Stimulated activated memory B cell treated with anti-CD40 and anti-IgM and Interleukin-4, amounts not matched to agents 10 μg/mL and 1 μg/mL and 100 μg/mL, for 72 hours (primary cell): ENCODE measurements around the gene SEC16B.

Experiments used
- ATAC-seq: fragments of 150-1000 bp; cut with Tn5 transposase; 2 replicates; pipeline ENCODE4 v1.10.0; 2021
- H3K27ac Mint-ChIP-seq: one replicate; pipeline ENCODE4 v1.8.0; 2022; ENCODE audit warnings: mild to moderate bottlenecking, mixed read lengths
- H3K27me3 Mint-ChIP-seq: one replicate; pipeline ENCODE4 v1.8.0; 2022; ENCODE audit warnings: mixed read lengths
- H3K36me3 Mint-ChIP-seq: one replicate; pipeline ENCODE4 v1.8.0; 2022; ENCODE audit warnings: mixed read lengths
- H3K4me1 Mint-ChIP-seq: one replicate; pipeline ENCODE4 v1.8.0; 2022; ENCODE audit warnings: mixed read lengths
- H3K4me3 Mint-ChIP-seq: one replicate; pipeline ENCODE4 v1.8.0; 2022; ENCODE audit warnings: mild to moderate bottlenecking, moderate library complexity, mixed read lengths
- H3K9me3 Mint-ChIP-seq: one replicate; pipeline ENCODE4 v1.8.0; 2022; ENCODE audit warnings: mixed read lengths

SEC16B gene

DNA sequence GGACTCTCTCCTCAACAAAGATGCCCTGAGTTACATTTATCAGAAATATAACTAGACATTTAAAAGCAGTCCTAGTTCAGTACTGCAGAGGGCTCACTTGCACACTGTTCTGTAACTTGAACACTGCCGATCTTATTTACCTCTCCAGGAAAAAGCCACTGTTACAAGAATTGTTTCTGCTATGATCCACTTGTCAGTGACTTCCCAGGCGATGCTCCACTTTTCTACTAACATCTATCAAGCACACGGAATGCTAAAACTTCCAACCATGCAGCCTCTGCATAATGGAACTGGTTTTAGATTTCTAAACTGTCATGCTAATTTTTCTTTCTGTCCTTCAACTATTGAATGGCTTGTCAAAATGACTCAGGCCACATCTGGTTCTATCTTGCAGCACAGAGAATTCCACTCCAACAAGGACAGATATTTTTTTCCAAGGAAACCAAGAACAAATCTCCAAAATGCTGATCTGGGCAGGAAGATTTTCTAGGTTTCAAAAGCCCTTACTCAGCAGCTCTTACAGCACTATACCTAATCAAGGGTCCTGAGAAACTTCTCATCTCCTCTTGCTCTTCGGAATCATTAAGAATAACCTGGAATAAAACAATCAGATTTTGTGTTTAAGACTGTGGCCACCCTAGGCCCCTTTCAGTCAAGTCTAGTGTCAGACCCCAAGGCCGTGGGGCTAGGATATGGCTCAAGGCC, 9.9 kb downstream of the SEC16B start:
- H3K4me3 Mint-ChIP-seq = no peak overlapping the region
- no peak for ATAC-seq

DNA sequence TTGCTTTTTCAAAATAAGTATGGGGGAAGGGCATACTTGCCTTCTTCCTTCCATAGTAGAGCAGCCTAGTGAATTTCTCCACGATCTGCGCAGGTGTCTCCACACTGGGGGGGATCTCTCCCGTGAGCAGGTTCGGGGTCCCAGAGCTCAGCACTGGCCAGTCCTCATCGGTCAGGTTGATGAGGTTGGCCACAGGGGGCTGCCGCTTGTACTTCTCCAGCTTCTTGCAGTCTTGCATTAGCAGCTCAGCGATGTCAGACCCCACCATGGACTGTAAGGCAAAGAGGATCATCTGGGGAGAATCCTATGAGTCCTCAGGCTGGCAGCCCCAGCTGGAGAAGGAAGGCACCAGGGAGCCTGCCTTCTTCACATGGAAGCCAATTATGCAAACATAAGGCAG, 11.8 kb downstream of the SEC16B start:
- Mint-ChIP-seq H3K4me1 (no peaks in the 10 kb centered on the region), H3K9me3 (no peaks in the 10 kb centered on the region), H3K36me3 (no peaks in the 10 kb centered on the region), H3K27ac (no peak overlapping the region), H3K27me3 (peaks cover 8% of the 10 kb centered on the region), H3K4me3 (no peak overlapping the region)
- no peak for ATAC-seq

More for the DNA sequence above, 9.9 kb downstream of the SEC16B start:
- Mint-ChIP-seq H3K27ac (no peak overlapping the region), H3K4me1 (no peaks in the 10 kb centered on the region), H3K36me3 (no peaks in the 10 kb centered on the region), H3K27me3 (peaks cover 8% of the 10 kb centered on the region), H3K9me3 (no peaks in the 10 kb centered on the region)

DNA sequence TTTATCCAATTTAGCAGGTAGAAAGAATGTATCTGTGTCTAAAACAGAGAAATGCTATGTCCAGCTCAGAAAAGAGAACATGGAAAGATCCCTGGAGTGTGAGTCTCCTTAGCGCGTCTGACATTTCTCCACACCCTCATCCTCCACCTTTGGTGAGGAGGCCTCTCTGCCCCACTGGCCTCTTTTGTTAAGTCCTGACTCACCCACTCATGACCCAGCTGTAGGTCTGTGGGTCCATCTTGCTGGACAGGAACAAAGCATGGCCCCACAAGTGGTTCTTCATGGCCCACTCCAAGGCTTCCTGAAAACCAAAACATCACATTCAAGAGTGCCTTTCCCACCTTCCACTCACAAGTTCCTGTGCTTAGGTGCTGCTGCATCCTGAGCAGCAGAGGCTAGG, 15.8 kb downstream of the SEC16B start:
- peaks cover 19% of the 10 kb centered on the region for H3K27me3 Mint-ChIP-seq
- no peaks in the 10 kb centered on the region for H3K9me3 Mint-ChIP-seq
- H3K27ac Mint-ChIP-seq = no peak overlapping the region
- H3K4me3 Mint-ChIP-seq = no peak overlapping the region
- H3K4me1 Mint-ChIP-seq = no peaks in the 10 kb centered on the region
- no peaks in the 10 kb centered on the region for H3K36me3 Mint-ChIP-seq
- no peak for ATAC-seq

DNA sequence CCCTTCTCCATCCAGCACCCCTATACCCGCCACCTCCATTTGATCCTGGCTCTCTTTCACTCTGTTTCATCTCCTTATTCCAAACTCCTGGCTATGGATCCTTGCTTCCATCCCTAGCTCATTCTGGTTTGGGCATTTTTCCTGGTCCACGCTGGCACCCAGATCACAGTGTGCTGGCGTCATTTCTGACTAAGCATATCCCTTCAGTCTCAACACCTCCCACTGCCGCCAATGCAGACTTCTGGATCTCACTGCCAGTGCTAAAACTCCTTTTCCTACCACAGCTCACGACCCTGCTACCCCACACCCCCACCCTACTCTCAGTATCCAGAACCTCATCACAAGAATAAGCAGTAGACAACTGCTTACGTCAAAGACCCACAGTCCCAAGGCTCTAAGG, 16.3 kb downstream of the SEC16B start:
- no peaks in the 10 kb centered on the region for H3K9me3 Mint-ChIP-seq
- no peaks in the 10 kb centered on the region for H3K36me3 Mint-ChIP-seq

DNA sequence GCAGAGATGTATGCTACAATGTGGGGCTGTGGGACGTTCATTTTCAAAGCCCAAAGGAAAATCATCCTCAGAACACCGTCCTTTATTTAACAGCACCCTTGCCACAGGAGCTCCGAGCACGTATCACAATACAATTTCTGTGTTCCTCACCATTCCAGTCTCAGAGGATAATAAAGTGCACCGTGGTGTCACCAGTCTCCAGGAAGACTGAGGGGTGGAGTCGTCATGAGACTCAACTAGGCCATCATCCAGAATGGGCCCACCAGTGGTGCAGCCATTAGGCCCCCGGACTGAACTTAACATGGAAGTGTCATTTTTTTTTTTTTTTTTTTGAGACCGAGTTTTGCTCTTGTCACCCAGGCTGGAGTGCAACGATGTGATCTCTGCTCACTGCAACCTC, 17.2 kb downstream of the SEC16B start:
- Mint-ChIP-seq H3K4me1 (no peaks in the 10 kb centered on the region), H3K27ac (no peak overlapping the region), H3K9me3 (no peaks in the 10 kb centered on the region), H3K36me3 (no peaks in the 10 kb centered on the region), H3K4me3 (no peak overlapping the region), H3K27me3 (peaks cover 12% of the 10 kb centered on the region)
- no peak for ATAC-seq

More for the DNA sequence above, 16.3 kb downstream of the SEC16B start:
- Mint-ChIP-seq H3K27ac (no peak overlapping the region), H3K4me3 (no peak overlapping the region), H3K4me1 (no peaks in the 10 kb centered on the region), H3K27me3 (peaks cover 19% of the 10 kb centered on the region)
- ATAC-seq = no peak

DNA sequence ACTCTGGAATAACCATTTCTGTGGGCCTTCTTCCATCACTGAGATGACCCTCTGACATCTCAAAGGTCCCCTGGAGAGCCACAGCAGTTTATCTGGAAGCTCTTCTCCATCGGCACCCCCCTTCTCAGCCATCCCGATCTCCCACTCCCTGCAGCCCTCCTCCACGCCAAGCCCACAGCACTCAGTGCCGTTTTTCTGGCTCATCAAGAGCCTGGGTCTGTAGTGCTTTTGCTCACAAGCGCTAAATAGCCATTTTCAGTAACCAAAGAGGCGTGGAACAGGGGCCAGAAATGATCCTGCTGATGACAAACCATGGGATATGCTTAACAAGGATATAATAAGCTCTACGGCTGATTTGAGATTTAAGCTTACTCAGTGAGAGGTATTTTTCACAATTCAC, 17.6 kb downstream of the SEC16B start:
- Mint-ChIP-seq H3K4me3 (no peak overlapping the region), H3K9me3 (no peaks in the 10 kb centered on the region), H3K27ac (no peak overlapping the region), H3K4me1 (no peaks in the 10 kb centered on the region), H3K36me3 (no peaks in the 10 kb centered on the region), H3K27me3 (peaks cover 12% of the 10 kb centered on the region)
- no peak for ATAC-seq

DNA sequence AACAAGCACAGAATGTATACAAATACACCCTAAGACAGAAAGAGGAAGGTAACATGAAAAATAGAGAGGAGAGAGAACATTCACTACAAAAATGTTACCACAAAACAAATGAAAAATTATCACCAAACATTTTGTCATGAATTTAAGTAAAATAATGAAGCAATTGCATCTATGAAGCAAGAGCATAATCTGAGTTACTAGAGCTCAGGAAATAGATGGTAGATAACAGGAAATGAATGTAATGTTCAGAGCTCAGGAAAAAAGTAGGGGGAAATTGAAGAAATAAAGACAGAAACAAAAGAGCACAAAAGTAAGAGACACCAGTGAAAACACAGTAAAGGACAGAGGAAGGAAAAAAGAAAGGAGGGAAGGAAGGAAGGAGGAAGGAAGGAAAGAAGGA, 19.4 kb downstream of the SEC16B start:
- Mint-ChIP-seq H3K4me3 (no peak overlapping the region), H3K27me3 (peaks cover 12% of the 10 kb centered on the region), H3K9me3 (no peaks in the 10 kb centered on the region), H3K4me1 (no peaks in the 10 kb centered on the region), H3K36me3 (no peaks in the 10 kb centered on the region), H3K27ac (no peak overlapping the region)
- ATAC-seq = no peak

DNA sequence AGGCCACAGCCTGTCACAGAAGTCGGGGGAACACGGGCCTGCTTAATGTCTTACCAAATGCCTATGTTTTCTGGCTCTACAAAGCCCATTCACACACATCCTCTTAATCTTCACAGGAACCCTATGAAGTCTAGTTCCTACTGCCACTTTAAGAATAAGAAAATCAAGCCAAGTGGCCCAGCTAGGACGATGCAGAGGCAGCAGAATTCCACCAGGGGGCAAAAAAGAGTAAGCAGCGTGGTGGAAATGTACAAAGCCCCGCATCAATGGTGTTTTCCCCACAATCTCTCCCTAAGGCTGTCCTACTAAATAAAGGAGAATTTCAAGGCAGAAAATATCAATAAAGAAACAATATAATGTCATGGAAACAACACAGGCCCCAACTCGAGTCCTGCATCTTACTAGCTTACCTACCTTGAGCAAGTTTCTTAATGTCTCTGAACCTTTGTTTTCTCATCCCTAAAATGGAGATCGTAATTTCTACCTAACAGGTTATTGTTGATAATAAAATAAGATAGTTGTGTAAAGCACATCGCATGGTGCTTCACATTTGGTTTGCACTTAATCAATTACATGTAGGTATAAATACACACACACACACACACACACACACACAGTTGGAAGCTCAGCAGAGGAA, 21.4 kb downstream of the SEC16B start:
- Mint-ChIP-seq H3K4me3 (no peak overlapping the region), H3K27me3 (peaks cover 12% of the 10 kb centered on the region), H3K36me3 (no peaks in the 10 kb centered on the region), H3K9me3 (no peaks in the 10 kb centered on the region), H3K27ac (no peak overlapping the region), H3K4me1 (no peaks in the 10 kb centered on the region)
- ATAC-seq = peak; percentile 36

DNA sequence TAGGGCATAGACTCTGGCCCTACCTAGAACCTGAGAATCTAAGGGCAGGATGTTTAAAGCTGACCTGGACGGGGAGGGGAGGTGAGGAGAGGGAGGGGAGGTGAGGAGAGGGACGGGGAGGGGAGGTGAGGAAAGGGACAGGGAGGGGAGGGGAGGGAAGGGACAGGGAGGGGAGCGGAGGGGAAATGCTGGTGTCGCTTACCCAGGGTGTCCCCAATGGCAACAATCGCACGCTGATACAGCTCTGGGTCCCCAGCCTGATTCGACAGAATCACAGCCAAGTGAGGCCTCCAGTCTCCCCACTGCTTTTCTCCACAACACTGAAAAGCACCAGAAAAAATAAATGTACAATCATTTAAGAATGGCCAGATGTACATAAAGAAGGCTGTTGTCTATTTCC, 22.2 kb downstream of the SEC16B start:
- H3K36me3 Mint-ChIP-seq = no peaks in the 10 kb centered on the region
- H3K4me1 Mint-ChIP-seq = no peaks in the 10 kb centered on the region
- ATAC-seq = no peak
- H3K27me3 Mint-ChIP-seq = peaks cover 12% of the 10 kb centered on the region
- no peaks in the 10 kb centered on the region for H3K9me3 Mint-ChIP-seq
- H3K4me3 Mint-ChIP-seq = no peak overlapping the region
- no peak overlapping the region for H3K27ac Mint-ChIP-seq

DNA sequence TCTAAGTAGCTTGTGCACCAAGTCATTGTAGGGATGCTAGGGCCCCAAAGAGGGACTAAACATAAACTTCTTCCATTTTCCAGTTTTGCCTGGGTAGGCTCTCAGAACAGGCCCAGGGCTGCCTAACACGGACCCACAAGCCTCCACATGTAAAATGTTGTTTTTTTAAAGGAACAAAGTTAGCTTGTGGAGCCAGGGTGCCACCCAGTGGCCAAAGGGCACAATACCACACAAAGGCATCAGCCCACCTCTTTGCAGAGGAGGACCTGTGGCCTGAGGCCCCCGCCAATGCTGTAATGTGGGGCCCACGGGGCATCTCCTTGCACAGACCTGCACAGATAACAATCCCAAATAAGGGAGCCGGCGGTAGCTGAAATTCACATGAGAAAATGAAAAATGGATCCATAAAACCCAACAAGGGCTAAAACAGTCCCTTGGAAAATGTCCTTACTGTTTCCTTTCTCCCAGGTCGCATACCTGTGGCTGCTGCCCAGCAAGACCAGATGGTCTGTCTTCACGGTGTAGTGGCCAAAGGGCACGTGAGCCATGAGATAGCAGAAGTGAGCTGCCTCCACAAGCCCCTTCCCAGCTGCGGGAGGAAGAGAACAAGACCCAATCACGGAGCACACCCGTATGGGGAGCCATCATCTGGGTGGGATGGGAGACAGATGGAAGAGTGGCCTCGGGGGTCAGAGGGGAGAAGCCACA, 23.8 kb downstream of the SEC16B start:
- peaks cover 12% of the 10 kb centered on the region for H3K27me3 Mint-ChIP-seq
- no peak overlapping the region for H3K27ac Mint-ChIP-seq
- H3K9me3 Mint-ChIP-seq = no peaks in the 10 kb centered on the region
- peak; percentile 46 for ATAC-seq
- no peaks in the 10 kb centered on the region for H3K36me3 Mint-ChIP-seq
- H3K4me1 Mint-ChIP-seq = no peaks in the 10 kb centered on the region
- H3K4me3 Mint-ChIP-seq = no peak overlapping the region

DNA sequence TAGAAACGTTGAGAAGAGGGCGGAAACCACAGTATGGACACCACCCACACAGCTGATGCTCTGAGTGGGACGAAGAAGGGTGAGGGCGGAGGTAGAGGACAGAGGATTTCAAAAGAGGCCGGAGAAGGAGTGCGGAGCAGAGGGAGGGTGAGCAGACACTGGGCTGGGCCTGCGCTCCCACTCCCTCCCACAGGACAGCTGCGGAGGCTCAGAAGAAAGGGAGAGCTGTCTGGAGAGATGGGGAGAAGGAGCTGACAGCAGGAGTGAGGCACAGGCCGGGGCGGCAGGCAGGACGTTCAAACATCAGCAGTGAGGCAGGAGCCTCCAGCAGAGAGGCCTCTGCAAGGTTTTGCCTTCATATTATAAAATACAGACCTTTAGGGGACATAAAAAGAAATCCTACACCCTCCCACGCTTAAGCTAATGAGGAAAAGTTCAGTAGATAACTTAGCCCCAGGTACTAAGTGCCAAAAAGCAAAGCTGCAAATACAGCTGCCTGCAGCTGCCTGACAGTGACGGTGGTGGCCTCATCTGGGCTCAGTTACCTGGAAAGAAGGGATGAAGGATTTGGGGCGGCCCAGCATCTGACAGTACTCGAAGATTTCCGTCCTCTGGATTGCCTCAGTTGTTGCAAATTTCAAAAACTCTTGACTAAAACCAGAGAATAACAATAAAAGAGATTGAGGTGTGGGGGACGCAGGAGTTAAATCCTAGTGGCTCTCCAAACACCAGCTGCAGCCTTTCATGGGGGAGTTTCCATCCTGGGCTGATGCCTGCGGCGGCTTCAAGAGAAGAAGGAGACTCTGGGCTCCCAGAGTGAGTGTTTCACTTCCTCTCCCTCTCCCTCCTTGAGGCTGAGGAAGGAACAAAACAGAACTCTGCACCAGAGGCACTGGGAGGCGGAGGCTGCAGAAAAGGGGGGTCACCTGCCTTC, 25.6 kb downstream of the SEC16B start:
- Mint-ChIP-seq H3K4me1 (no peaks in the 10 kb centered on the region), H3K36me3 (no peaks in the 10 kb centered on the region), H3K9me3 (no peaks in the 10 kb centered on the region), H3K27ac (no peak overlapping the region), H3K4me3 (no peak overlapping the region), H3K27me3 (no peaks in the 10 kb centered on the region)
- no peak for ATAC-seq

DNA sequence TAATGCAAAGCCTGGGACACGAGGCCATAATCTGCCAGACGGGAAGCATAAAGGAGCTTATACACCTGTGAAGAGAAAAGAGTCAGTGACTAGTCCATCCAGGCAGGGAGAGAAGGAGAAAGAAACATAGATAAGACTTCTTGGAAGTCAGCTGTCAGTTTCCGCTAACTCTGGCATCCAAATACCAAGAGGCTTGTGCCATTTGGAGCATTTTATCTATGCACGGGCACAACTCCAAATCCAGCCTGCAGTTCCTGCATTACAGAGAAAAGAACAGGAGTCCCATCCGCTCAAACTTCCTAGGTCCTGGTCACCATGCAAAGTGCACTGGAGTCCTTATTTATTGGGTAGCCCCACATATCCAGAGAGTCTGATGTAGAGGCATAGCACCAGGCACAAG, 27.9 kb downstream of the SEC16B start:
- Mint-ChIP-seq H3K27me3 (no peaks in the 10 kb centered on the region), H3K36me3 (no peaks in the 10 kb centered on the region), H3K9me3 (no peaks in the 10 kb centered on the region), H3K27ac (no peak overlapping the region), H3K4me1 (no peaks in the 10 kb centered on the region), H3K4me3 (no peak overlapping the region)
- no peak for ATAC-seq

DNA sequence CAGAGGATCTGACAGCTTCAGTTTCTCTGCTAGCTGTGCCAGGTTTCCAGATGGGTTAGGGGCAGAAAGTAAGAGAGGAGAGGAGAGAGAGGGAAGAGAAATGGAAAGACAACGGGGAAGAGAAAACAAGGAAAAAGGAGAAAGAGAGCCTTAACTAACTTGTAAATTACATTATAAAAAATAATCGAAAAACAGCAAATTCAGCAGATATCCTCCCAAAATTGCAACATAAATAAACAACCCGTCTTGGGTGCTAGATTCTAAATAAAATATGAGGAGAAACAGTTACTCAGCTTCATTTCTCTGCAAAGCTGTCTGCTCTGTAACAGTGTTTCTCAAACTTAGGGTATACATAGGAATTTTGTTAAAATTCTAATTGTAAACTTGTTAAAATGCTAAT, 29.2 kb downstream of the SEC16B start:
- Mint-ChIP-seq H3K27ac (no peak overlapping the region), H3K4me3 (no peak overlapping the region), H3K27me3 (no peaks in the 10 kb centered on the region), H3K4me1 (no peaks in the 10 kb centered on the region), H3K36me3 (no peaks in the 10 kb centered on the region), H3K9me3 (no peaks in the 10 kb centered on the region)
- ATAC-seq = no peak

DNA sequence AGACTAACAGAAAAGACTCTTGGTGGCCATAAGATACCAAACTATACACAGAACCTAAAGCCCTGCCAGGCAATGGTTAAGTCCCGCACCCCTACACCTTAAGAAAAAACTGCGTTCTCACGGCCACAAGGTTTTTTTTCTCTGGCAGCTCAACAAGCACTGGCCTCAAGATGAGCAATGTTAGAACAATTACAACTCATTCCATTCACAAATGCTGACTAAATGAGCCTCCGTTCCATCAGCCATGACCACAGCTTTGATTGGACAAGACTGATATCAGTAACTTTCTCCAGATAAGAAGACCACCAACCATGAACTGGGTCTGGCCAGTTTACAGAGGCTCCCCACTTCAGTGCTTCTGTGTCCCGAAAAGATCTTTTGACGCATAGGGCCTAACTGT, 31.9 kb downstream of the SEC16B start:
- no peaks in the 10 kb centered on the region for H3K9me3 Mint-ChIP-seq
- no peaks in the 10 kb centered on the region for H3K36me3 Mint-ChIP-seq
- ATAC-seq = no peak
- H3K4me1 Mint-ChIP-seq = no peaks in the 10 kb centered on the region
- H3K4me3 Mint-ChIP-seq = no peak overlapping the region
- no peaks in the 10 kb centered on the region for H3K27me3 Mint-ChIP-seq
- no peak overlapping the region for H3K27ac Mint-ChIP-seq

DNA sequence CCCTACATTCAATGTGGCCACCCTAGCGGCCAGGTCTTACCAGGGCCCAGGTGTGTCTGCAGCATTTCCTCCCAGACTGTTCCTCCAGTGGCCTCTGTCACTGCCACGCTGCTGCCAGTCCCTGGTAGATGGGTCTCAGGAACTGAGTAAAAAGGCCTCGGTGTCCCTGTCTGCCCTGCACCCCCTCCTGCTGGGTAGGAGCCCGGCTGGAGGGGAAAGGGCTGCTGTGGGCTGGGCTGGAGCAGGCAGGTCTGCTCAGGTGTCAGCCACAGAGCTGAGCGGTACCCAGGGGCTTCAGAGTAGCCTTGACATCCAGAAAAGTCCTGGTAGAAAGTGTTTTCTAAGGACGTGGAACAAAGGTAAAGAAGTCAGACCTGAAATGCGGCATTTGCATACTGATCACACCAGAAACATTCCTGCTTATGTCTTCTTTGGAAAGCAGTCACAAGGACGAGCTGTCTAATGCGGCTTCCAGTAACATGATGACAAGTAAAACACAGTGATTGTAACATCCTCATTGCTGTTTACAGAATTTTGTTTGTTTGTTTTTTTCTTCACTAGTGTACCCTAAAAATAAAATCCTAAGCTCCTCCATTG, 32.6 kb downstream of the SEC16B start:
- H3K9me3 Mint-ChIP-seq = no peaks in the 10 kb centered on the region
- H3K4me3 Mint-ChIP-seq = no peak overlapping the region
- no peaks in the 10 kb centered on the region for H3K36me3 Mint-ChIP-seq
- H3K4me1 Mint-ChIP-seq = no peaks in the 10 kb centered on the region
- no peak overlapping the region for H3K27ac Mint-ChIP-seq
- peak; percentile 9 for ATAC-seq
- no peaks in the 10 kb centered on the region for H3K27me3 Mint-ChIP-seq
